ENCODE data around the gene RBBP7. TPM values are rescaled to one million over a fixed set of nuclear protein-coding genes. Genes with fewer than 3 reads are reported as not detected.

RBBP7 gene
- total and polyA plus RNA-seq, 10 of the 15 experiments (the other 5 are each of a cell fraction or from before 2014, with no cell fraction given): 95.3 to 277 (median 194) TPM

GRCh38 chrX:16827225-16827624 lies 42.9 kb downstream of the RBBP7 start:
- FAIRE-seq: no peak
- intact Hi-C loops (cut with micrococcal nuclease; ENCODE audit: unreplicated experiment): no loop called here
- RAD21 ChIA-PET (ENCODE audit: unreplicated experiment): interaction anchor here (0.9 to 3.1 kb wide), 4 partner anchors 14 to 219 kb away, joined by 3 to 24 read pairs (median 5); no protein-coding TSS in a partner anchor
- H3K36me3 ChIP-seq (ENCODE audit: control insufficient read depth in 2 of 2, insufficient read depth in 2 of 2, low read length in 1 of 2): peaks cover 11 to 16% of the 10 kb centered on the region in 2 experiments
- H3K27me3 ChIP-seq (replicated peaks in 1 of 2; ENCODE audit: control insufficient read depth in 2 of 2, insufficient read depth in 2 of 2, low read length in 1 of 2): no peaks in the 10 kb centered on the region
- TF ChIP-seq NFYB (IDR thresholded peaks at IDR 0.05; ENCODE audit: insufficient read depth, low read depth, low read length): no peak
- no peak for TF ChIP-seq KLF5 (IDR thresholded peaks at IDR 0.05; ENCODE audit: partially characterized antibody)
- TF ChIP-seq ZNF274 (IDR thresholded peaks at IDR 0.05; ENCODE audit: insufficient read depth, insufficient read length): no peak
- no peak for TF ChIP-seq EP300 (IDR thresholded peaks at IDR 0.05; ENCODE audit: borderline replicate concordance in 1 of 2, control insufficient read depth in 1 of 2, low read depth in 2 of 2, low read length in 2 of 2)
- no peak for TF ChIP-seq TBL1XR1 (IDR thresholded peaks at IDR 0.05; ENCODE audit: low read depth, low read length)
- no peak for TF ChIP-seq JUNB (IDR thresholded peaks at IDR 0.05)
- no peak for TF ChIP-seq GATAD2B (conservative IDR thresholded peaks at IDR 0.05; ENCODE audit: low read depth)
- no peak for TF ChIP-seq PKNOX1 (IDR thresholded peaks at IDR 0.05)
- no peak for TF ChIP-seq POLR2A (IDR thresholded peaks at IDR 0.05; ENCODE audit: low read depth, low read length)
- POLR2A ChIA-PET: interaction anchor here (0.9 kb wide), 1 partner anchor 40 kb away, joined by 3 read pairs; no protein-coding TSS in a partner anchor
- no peaks in the 10 kb centered on the region for H3K4me1 ChIP-seq (ENCODE audit: control insufficient read depth, insufficient read depth, low read length)
- in situ Hi-C loops (cut with MboI): loop anchor here (10.0 kb wide), 1 partner anchor 858 kb away; no protein-coding TSS in a partner anchor
- H4K20me1 ChIP-seq (ENCODE audit: control insufficient read depth, insufficient read depth): no peaks in the 10 kb centered on the region; the same call in 1 of the 2 replicates
- H3K9ac ChIP-seq (ENCODE audit: control insufficient read depth, insufficient read depth, low read length): no peak overlapping the region
- no peak overlapping the region for H3K4me3 ChIP-seq
- SMC1A ChIA-PET (ENCODE audit: uncharacterized antibody, unreplicated experiment): interaction anchor here (1.3 to 3.4 kb wide), 6 partner anchors 10 to 221 kb away, joined by 4 to 52 read pairs (median 6); no protein-coding TSS in a partner anchor
- no peak overlapping the region for H2AFZ ChIP-seq (ENCODE audit: control insufficient read depth, low read depth, low read length)
- H3K4me2 ChIP-seq (ENCODE audit: control insufficient read depth, insufficient read depth): no peak overlapping the region
- H3K79me2 ChIP-seq (ENCODE audit: control insufficient read depth, insufficient read depth, low read length): no peaks in the 10 kb centered on the region
- BruUV-seq (replicated peaks): no TSS peak
- WGBS (ENCODE audit: insufficient coverage, insufficient replicate concordance, low lambda C conversion rate, missing lambda C conversion rate): 94% methylated on average over 2 of the region's 2 CpGs
- H3K9me3 ChIP-seq (replicated peaks; ENCODE audit: control insufficient read depth, insufficient read depth, low read length): no peaks in the 10 kb centered on the region
- ATAC-seq: no peak
- DNase-seq (ENCODE audit: low read depth, low spot score): no peak
- CTCF ChIA-PET: interaction anchor here (1.0 to 4.8 kb wide), 10 partner anchors 11 to 277 kb away, joined by 3 to 78 read pairs (median 4); no protein-coding TSS in a partner anchor
- no peak overlapping the region for H3K27ac ChIP-seq (ENCODE audit: control insufficient read depth, insufficient read depth)

Data from GM12878 (cell line).